ENCODE data around the gene SH2D4B. TPM values are rescaled to one million over a fixed set of nuclear protein-coding genes. Genes with fewer than 3 reads are reported as not detected.

Gene SH2D4B
- total RNA-seq, 4 donors from 2014 or later: not detected

DNA sequence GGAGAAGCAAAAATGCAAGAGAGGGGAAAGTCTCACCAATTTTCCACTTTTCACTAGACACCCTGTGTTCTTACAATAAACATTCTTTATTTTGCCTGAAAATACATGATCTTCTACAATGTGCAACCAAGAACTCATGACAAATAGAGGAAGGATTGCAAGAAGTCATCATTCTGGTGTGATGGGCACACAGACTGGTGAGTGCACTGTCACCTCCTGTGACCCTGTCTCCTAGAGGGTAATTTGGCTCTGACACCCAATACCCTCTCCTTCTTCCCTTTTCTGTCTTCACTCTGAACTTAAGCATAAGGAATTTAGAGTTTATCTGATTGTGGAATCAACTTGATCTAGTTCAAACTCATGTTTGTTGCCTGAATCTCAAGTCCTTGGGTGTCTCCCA lies 153.7 kb downstream of the SH2D4B start:
- Histone ChIP-seq H3K4me3 (no peak overlapping the region), H3K4me1 (no peaks in the 10 kb centered on the region), H3K27ac (no peak overlapping the region), H3K36me3 (no peaks in the 10 kb centered on the region), H3K27me3 (no peaks in the 10 kb centered on the region), H3K9me3 (no peaks in the 10 kb centered on the region)
- DNase-seq: no peak
- TF ChIP-seq, protein P1, sequence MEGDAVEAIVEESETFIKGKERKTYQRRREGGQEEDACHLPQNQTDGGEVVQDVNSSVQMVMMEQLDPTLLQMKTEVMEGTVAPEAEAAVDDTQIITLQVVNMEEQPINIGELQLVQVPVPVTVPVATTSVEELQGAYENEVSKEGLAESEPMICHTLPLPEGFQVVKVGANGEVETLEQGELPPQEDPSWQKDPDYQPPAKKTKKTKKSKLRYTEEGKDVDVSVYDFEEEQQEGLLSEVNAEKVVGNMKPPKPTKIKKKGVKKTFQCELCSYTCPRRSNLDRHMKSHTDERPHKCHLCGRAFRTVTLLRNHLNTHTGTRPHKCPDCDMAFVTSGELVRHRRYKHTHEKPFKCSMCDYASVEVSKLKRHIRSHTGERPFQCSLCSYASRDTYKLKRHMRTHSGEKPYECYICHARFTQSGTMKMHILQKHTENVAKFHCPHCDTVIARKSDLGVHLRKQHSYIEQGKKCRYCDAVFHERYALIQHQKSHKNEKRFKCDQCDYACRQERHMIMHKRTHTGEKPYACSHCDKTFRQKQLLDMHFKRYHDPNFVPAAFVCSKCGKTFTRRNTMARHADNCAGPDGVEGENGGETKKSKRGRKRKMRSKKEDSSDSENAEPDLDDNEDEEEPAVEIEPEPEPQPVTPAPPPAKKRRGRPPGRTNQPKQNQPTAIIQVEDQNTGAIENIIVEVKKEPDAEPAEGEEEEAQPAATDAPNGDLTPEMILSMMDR (IDR thresholded peaks at IDR 0.05): no peak
- TF ChIP-seq POLR2A (IDR thresholded peaks at IDR 0.05): no peak

GRCh38 chr10:80693565-80693964 lies 155.9 kb downstream of the SH2D4B start:
- H3K36me3 ChIP-seq: no peaks in the 10 kb centered on the region
- H3K4me1 ChIP-seq: no peaks in the 10 kb centered on the region
- H3K27ac ChIP-seq: no peak overlapping the region
- H3K4me3 ChIP-seq: no peak overlapping the region
- no peak for DNase-seq
- H3K9me3 ChIP-seq: no peaks in the 10 kb centered on the region
- H3K27me3 ChIP-seq: no peaks in the 10 kb centered on the region
- no peak for TF ChIP-seq POLR2A (IDR thresholded peaks at IDR 0.05)
- TF ChIP-seq, protein P1 (IDR thresholded peaks at IDR 0.05): no peak

GRCh38 chr10:80694930-80695329 lies 157.2 kb downstream of the SH2D4B start:
- no peaks in the 10 kb centered on the region for H3K9me3 ChIP-seq
- no peaks in the 10 kb centered on the region for H3K27me3 ChIP-seq
- H3K36me3 ChIP-seq: no peaks in the 10 kb centered on the region

More at GRCh38 chr10:80694930-80695329, 157.2 kb downstream of the SH2D4B start:
- TF ChIP-seq, protein P1 (IDR thresholded peaks at IDR 0.05): no peak
- no peak for TF ChIP-seq POLR2A (IDR thresholded peaks at IDR 0.05)
- DNase-seq: no peak
- Histone ChIP-seq H3K4me1 (no peaks in the 10 kb centered on the region), H3K27ac (no peak overlapping the region), H3K4me3 (no peak overlapping the region)

Other genes starting within 250 kb of the SH2D4B start
- not detected for gene MAT1A, start 248.2 kb upstream of the SH2D4B start, total RNA-seq
- not detected for gene DYDC1, start 181.1 kb upstream of the SH2D4B start, total RNA-seq
- gene DYDC2, start 181.1 kb upstream of the SH2D4B start, total RNA-seq: under 1 TPM in 1 of 4 donors, not detected in 3; 0.70 TPM
- 10 to 100 TPM; 27.2 to 89.3 (median 60.3) TPM for gene PRXL2A, start 129.4 kb upstream of the SH2D4B start, total RNA-seq
- 10 to 100 TPM; 51.2 to 72.0 (median 68.0) TPM for gene TSPAN14, start 83.6 kb upstream of the SH2D4B start, total RNA-seq